Measurements from ENCODE around the gene MIPEP.
"Not testable (repeated sequence)": the region's sequence is repeated elsewhere in the genome, so short reads cannot be mapped to it uniquely, and the experiment has no call there.

MIPEP gene

GRCh38 chr13:23888658-23889614, at the start of gene MIPEP:
Gene MIPEP (minus strand): TSS chr13:23889400. CDS start chr13:23889320, 80 bp downstream.
- peak; percentile 91 for DNase-seq

GRCh38 chr13:23934520-23934919, 45.3 kb upstream of the MIPEP start:
- no peak for DNase-seq

- DNase-seq = no peak
Measured at GRCh38 chr13:23928985-23929384, 39.8 kb upstream of the MIPEP start.

GRCh38 chr13:23923031-23923430, 33.8 kb upstream of the MIPEP start:
- no peak for DNase-seq

- no peak for DNase-seq
Measured at GRCh38 chr13:23922005-23922932, 33.1 kb upstream of the MIPEP start.

- no peak for DNase-seq
Measured at GRCh38 chr13:23921451-23921888, 32.3 kb upstream of the MIPEP start.

GRCh38 chr13:23919006-23919405, 29.8 kb upstream of the MIPEP start:
- no peak for DNase-seq

GRCh38 chr13:23918208-23918607, 29.0 kb upstream of the MIPEP start:
- no peak for DNase-seq

- DNase-seq = no peak
Measured at GRCh38 chr13:23915308-23915707, 26.1 kb upstream of the MIPEP start.

- DNase-seq = no peak
Measured at GRCh38 chr13:23912469-23912868, 23.3 kb upstream of the MIPEP start.

- no peak for DNase-seq
Measured at GRCh38 chr13:23909606-23910005, 20.4 kb upstream of the MIPEP start.

- no peak for DNase-seq
Measured at GRCh38 chr13:23905766-23906165, 16.6 kb upstream of the MIPEP start.

GRCh38 chr13:23903906-23904280, 14.7 kb upstream of the MIPEP start:
- no peak for DNase-seq

- DNase-seq = no peak
Measured at GRCh38 chr13:23902975-23903905, 14.0 kb upstream of the MIPEP start.

GRCh38 chr13:23901365-23901764, 12.2 kb upstream of the MIPEP start:
- DNase-seq = no peak

- peak; percentile 43 for DNase-seq
Measured at GRCh38 chr13:23899555-23899954, 10.4 kb upstream of the MIPEP start.

- no peak for DNase-seq
Measured at GRCh38 chr13:23898101-23898500, 8.9 kb upstream of the MIPEP start.

- DNase-seq = not testable (repeated sequence)
Measured at GRCh38 chr13:23897452-23897919, 8.3 kb upstream of the MIPEP start, which contains the start of gene C1QTNF9B. Gene C1QTNF9B (minus strand): TSS chr13:23897502.

- DNase-seq = not testable (repeated sequence)
Measured at GRCh38 chr13:23894746-23895145, 5.5 kb upstream of the MIPEP start.

- not testable (repeated sequence) for DNase-seq
Measured at GRCh38 chr13:23893791-23894190, 4.6 kb upstream of the MIPEP start.

- no peak for DNase-seq
Measured at GRCh38 chr13:23889615-23890607, 711 bp upstream of the MIPEP start.

All from activated naive CD4-positive, alpha-beta T cell treated with anti-CD3 and anti-CD28 coated beads, Interleukin-2, amount 50 U/mL, for 16 hours (primary cell).